Measurements from ENCODE around the gene ABLIM2.
"Not testable (repeated sequence)": the region's sequence is repeated elsewhere in the genome, so short reads cannot be mapped to it uniquely, and the experiment has no call there.

GRCh38 chr4:7943688-7944087, 214.9 kb downstream of the ABLIM2 start:
- not testable (repeated sequence) for TF ChIP-seq CTCF, POLR2A (IDR thresholded peaks at IDR 0.05)
